Measurements from ENCODE around the gene GRIK4. TPM values are rescaled to one million over a fixed set of nuclear protein-coding genes. Genes with fewer than 3 reads are reported as not detected.
"Not testable (repeated sequence)": the region's sequence is repeated elsewhere in the genome, so short reads cannot be mapped to it uniquely, and the experiment has no call there.

The GRIK4 gene
- polyA plus RNA-seq, 1 donor from 2014 or later, result 3.4 TPM

DNA sequence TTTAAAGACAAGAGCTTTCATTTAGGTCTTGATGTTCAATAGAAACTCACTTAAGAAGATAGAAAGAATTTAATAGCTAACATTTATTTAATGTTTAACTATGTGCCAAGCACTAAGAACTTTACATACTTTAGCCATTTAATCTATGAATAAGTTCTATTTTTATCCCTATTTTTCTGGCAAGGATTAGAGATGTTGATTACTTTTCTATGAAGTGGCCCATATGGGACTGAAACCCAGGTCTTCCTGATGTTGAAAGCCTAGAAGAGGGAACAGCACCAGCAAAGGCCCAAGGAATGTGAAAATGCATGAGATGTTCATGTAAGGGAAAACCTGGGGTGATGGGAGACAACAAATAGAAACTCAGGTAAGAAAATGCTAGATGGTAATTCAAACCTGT, 497.0 kb downstream of the GRIK4 start:
- H3K27me3 ChIP-seq (ENCODE audit: insufficient read depth, low read depth, low read length), result no peaks in the 10 kb centered on the region
- H3K79me2 ChIP-seq (replicated peaks; ENCODE audit: insufficient read depth, low read length), result no peaks in the 10 kb centered on the region
- H3K9ac ChIP-seq (ENCODE audit: low read length), result no peak overlapping the region
- no peaks in the 10 kb centered on the region for H3F3A ChIP-seq (ENCODE audit: insufficient read depth, low read length, poor library complexity, severe bottlenecking)
- H3K36me3 ChIP-seq (ENCODE audit: insufficient read depth, low read length), result no peaks in the 10 kb centered on the region
- H3K4me3 ChIP-seq (ENCODE audit: low read length), result no peak overlapping the region
- no peak overlapping the region for H2AFZ ChIP-seq (ENCODE audit: low read depth, low read length)
- no peak for TF ChIP-seq EP300 (conservative IDR thresholded peaks at IDR 0.05; ENCODE audit: poor library complexity, severe bottlenecking)
- H3K27ac ChIP-seq (ENCODE audit: low read length), result no peak overlapping the region
- no peaks in the 10 kb centered on the region for H4K20me1 ChIP-seq (ENCODE audit: insufficient read depth)
- H3K4me2 ChIP-seq (ENCODE audit: low read length), result no peak overlapping the region
- H3K9me2 ChIP-seq (ENCODE audit: insufficient read depth, low read length), result no peaks in the 10 kb centered on the region
- no peaks in the 10 kb centered on the region for H3K9me3 ChIP-seq (ENCODE audit: low read length)

DNA sequence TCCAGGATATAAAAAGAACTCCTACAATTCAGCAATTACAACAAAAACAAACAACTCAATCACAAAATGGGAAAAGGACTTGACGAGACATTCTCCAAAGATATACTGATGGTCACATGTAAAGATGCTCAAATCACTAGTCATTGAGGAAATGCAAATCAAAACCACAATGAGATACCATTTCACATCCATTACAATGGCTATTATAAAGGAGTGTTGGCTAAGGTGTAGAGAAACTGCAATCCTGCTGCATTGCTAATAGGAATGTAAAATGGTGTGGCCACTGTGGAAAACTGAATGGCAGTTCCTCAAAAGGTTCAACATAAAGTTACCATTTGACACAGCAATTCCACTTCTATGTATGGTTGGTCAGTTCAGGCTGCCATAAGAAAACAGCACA, 500.5 kb downstream of the GRIK4 start:
- TF ChIP-seq RAD21 (conservative IDR thresholded peaks at IDR 0.05) (no peak), EZH2 (IDR thresholded peaks at IDR 0.05; ENCODE audit: borderline replicate concordance, insufficient read depth, low read length, poor library complexity, severe bottlenecking) (no peak), EP300 (conservative IDR thresholded peaks at IDR 0.05; ENCODE audit: poor library complexity, severe bottlenecking) (no peak), MXI1 (conservative IDR thresholded peaks at IDR 0.05; ENCODE audit: poor library complexity, severe bottlenecking) (no peak), POLR2AphosphoS5 (IDR thresholded peaks at IDR 0.05) (no peak), TAF1 (IDR thresholded peaks at IDR 0.05; ENCODE audit: low read depth) (no peak), SMC3 (conservative IDR thresholded peaks at IDR 0.05; ENCODE audit: poor library complexity) (no peak)
- TF ChIP-seq, protein P1, sequence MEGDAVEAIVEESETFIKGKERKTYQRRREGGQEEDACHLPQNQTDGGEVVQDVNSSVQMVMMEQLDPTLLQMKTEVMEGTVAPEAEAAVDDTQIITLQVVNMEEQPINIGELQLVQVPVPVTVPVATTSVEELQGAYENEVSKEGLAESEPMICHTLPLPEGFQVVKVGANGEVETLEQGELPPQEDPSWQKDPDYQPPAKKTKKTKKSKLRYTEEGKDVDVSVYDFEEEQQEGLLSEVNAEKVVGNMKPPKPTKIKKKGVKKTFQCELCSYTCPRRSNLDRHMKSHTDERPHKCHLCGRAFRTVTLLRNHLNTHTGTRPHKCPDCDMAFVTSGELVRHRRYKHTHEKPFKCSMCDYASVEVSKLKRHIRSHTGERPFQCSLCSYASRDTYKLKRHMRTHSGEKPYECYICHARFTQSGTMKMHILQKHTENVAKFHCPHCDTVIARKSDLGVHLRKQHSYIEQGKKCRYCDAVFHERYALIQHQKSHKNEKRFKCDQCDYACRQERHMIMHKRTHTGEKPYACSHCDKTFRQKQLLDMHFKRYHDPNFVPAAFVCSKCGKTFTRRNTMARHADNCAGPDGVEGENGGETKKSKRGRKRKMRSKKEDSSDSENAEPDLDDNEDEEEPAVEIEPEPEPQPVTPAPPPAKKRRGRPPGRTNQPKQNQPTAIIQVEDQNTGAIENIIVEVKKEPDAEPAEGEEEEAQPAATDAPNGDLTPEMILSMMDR (IDR thresholded peaks at IDR 0.05; ENCODE audit: poor library complexity, severe bottlenecking), result no peak
- TF ChIP-seq, protein P2, sequence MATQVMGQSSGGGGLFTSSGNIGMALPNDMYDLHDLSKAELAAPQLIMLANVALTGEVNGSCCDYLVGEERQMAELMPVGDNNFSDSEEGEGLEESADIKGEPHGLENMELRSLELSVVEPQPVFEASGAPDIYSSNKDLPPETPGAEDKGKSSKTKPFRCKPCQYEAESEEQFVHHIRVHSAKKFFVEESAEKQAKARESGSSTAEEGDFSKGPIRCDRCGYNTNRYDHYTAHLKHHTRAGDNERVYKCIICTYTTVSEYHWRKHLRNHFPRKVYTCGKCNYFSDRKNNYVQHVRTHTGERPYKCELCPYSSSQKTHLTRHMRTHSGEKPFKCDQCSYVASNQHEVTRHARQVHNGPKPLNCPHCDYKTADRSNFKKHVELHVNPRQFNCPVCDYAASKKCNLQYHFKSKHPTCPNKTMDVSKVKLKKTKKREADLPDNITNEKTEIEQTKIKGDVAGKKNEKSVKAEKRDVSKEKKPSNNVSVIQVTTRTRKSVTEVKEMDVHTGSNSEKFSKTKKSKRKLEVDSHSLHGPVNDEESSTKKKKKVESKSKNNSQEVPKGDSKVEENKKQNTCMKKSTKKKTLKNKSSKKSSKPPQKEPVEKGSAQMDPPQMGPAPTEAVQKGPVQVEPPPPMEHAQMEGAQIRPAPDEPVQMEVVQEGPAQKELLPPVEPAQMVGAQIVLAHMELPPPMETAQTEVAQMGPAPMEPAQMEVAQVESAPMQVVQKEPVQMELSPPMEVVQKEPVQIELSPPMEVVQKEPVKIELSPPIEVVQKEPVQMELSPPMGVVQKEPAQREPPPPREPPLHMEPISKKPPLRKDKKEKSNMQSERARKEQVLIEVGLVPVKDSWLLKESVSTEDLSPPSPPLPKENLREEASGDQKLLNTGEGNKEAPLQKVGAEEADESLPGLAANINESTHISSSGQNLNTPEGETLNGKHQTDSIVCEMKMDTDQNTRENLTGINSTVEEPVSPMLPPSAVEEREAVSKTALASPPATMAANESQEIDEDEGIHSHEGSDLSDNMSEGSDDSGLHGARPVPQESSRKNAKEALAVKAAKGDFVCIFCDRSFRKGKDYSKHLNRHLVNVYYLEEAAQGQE (IDR thresholded peaks at IDR 0.05; ENCODE audit: borderline replicate concordance), result no peak
- no peaks in the 10 kb centered on the region for H3K79me2 ChIP-seq (replicated peaks; ENCODE audit: insufficient read depth, low read length)
- H3K4me2 ChIP-seq (ENCODE audit: low read length), result no peak overlapping the region
- H3K27me3 ChIP-seq (ENCODE audit: insufficient read depth, low read depth, low read length), result no peaks in the 10 kb centered on the region
- H2AFZ ChIP-seq (ENCODE audit: low read depth, low read length), result no peak overlapping the region
- H3K9ac ChIP-seq (ENCODE audit: low read length), result no peak overlapping the region
- H3K4me3 ChIP-seq (ENCODE audit: low read length), result no peak overlapping the region
- no peaks in the 10 kb centered on the region for H3K9me2 ChIP-seq (ENCODE audit: insufficient read depth, low read length)
- no peaks in the 10 kb centered on the region for H3K9me3 ChIP-seq (ENCODE audit: low read length)
- no peaks in the 10 kb centered on the region for H3K36me3 ChIP-seq (ENCODE audit: insufficient read depth, low read length)
- no peaks in the 10 kb centered on the region for H3F3A ChIP-seq (ENCODE audit: insufficient read depth, low read length, poor library complexity, severe bottlenecking)
- no peaks in the 10 kb centered on the region for H4K20me1 ChIP-seq (ENCODE audit: insufficient read depth)
- no peak overlapping the region for H3K27ac ChIP-seq (ENCODE audit: low read length)

DNA sequence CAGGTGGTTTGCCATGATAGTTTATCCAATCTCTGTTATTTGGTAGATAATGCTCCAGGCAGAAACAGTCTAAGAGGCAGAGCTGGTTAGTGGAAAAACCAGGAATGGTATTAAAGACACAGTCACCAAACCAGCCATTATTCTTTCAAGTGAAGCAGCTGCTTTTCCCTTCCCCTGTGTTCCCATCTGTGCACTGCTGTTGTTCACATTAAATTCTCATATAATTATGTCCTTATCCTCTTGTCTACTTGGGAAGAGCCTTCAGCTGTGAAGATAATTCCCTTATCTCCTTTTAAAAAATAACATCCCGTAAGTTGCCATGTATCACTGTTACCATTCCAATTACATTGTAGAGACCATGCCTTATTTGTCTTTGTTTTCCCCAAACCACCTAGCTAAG, 507.2 kb downstream of the GRIK4 start:
- Histone ChIP-seq H3K36me3 (ENCODE audit: insufficient read depth, low read length) (no peaks in the 10 kb centered on the region), H3K9me2 (ENCODE audit: insufficient read depth, low read length) (no peaks in the 10 kb centered on the region), H3K4me3 (ENCODE audit: low read length) (no peak overlapping the region), H3F3A (ENCODE audit: insufficient read depth, low read length, poor library complexity, severe bottlenecking) (no peaks in the 10 kb centered on the region), H3K9ac (ENCODE audit: low read length) (no peak overlapping the region), H4K20me1 (ENCODE audit: insufficient read depth) (no peaks in the 10 kb centered on the region), H3K9me3 (ENCODE audit: low read length) (no peaks in the 10 kb centered on the region), H2AFZ (ENCODE audit: low read depth, low read length) (no peak overlapping the region), H3K27me3 (ENCODE audit: insufficient read depth, low read depth, low read length) (no peaks in the 10 kb centered on the region), H3K79me2 (replicated peaks; ENCODE audit: insufficient read depth, low read length) (no peaks in the 10 kb centered on the region), H3K4me2 (ENCODE audit: low read length) (no peak overlapping the region), H3K27ac (ENCODE audit: low read length) (no peak overlapping the region)
- no peak for TF ChIP-seq MXI1 (conservative IDR thresholded peaks at IDR 0.05; ENCODE audit: poor library complexity, severe bottlenecking)
- no peak for TF ChIP-seq RAD21 (conservative IDR thresholded peaks at IDR 0.05)
- no peak for TF ChIP-seq SMC3 (conservative IDR thresholded peaks at IDR 0.05; ENCODE audit: poor library complexity)
- no peak for TF ChIP-seq TAF1 (IDR thresholded peaks at IDR 0.05; ENCODE audit: low read depth)
- TF ChIP-seq EZH2 (IDR thresholded peaks at IDR 0.05; ENCODE audit: borderline replicate concordance, insufficient read depth, low read length, poor library complexity, severe bottlenecking), result no peak
- TF ChIP-seq, protein P2 (IDR thresholded peaks at IDR 0.05; ENCODE audit: borderline replicate concordance), result no peak

DNA sequence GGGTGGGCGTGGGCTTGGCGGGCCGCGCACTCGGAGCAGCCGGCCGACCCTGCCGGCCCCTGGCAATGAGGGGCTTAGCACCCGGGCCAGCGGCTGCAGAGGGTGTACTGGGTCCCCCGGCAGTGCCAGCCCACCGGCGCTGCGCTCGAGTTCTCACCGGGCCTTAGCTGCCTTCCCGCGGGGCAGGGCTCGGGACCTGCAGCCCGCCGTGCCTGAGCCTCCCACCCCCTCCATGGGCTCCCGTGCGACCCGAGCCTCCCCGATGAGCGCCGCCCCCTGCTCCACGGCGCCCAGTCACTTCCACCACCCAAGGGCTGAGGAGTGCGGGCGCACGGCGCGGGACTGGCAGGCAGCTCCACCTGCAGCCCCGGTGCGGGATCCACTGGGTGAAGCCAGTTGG, 510.2 kb downstream of the GRIK4 start:
- not testable (repeated sequence) for H3K9ac ChIP-seq (ENCODE audit: low read length); H4K20me1 ChIP-seq (ENCODE audit: insufficient read depth); H3K36me3 ChIP-seq (ENCODE audit: insufficient read depth, low read length); H2AFZ ChIP-seq (ENCODE audit: low read depth, low read length); H3K27ac ChIP-seq (ENCODE audit: low read length); H3K4me2 ChIP-seq (ENCODE audit: low read length); H3K4me3 ChIP-seq (ENCODE audit: low read length); H3K9me3 ChIP-seq (ENCODE audit: low read length); H3F3A ChIP-seq (ENCODE audit: insufficient read depth, low read length, poor library complexity, severe bottlenecking); H3K9me2 ChIP-seq (ENCODE audit: insufficient read depth, low read length); H3K27me3 ChIP-seq (ENCODE audit: insufficient read depth, low read depth, low read length)
- peaks cover 28% of the 10 kb centered on the region for H3K79me2 ChIP-seq (replicated peaks; ENCODE audit: insufficient read depth, low read length)

Data from neural cell (in vitro differentiated cells).